Thoracic aorta (tissue), 2 donors: ENCODE measurements around the gene NCBP2. TPM values are rescaled to one million over a fixed set of nuclear protein-coding genes. Genes with fewer than 3 reads are reported as not detected.

Source experiments
- ATAC-seq: fragments of 150-250 bp; one replicate; pipeline ENCODE4 v1.8.0; 2017; ENCODE audit warnings: low read depth; ENCODE audit not compliant: insufficient number of reproducible peaks, low FRiP score
- DNase-seq: peaks from one replicate; pipeline ENCODE4 v3.0.0-alpha.2; 2020; ENCODE audit warnings: low spot score
- H3K27ac ChIP-seq, 2 donors: fragments of 200-600 bp; sonication (generic); 1 replicate in 1 of 2; 2 replicates in 1 of 2; pipeline ENCODE4 v1.5.1; 2016; ENCODE audit warnings: mild to moderate bottlenecking in 2 of 2, moderate library complexity in 2 of 2
- H3K27me3 ChIP-seq: fragments of 200-600 bp; sonication (generic); replicated peaks from 2 replicates; pipeline ENCODE4 v1.6.0; 2016; ENCODE audit warnings: mild to moderate bottlenecking; ENCODE audit not compliant: insufficient read depth
- H3K36me3 ChIP-seq: fragments of 200-600 bp; sonication (generic); one replicate; pipeline ENCODE4 v1.5.1; 2016
- H3K4me1 ChIP-seq, 2 donors: fragments of 200-600 bp; sonication (generic); 1 replicate in 1 of 2; 2 replicates in 1 of 2; pipeline versions ENCODE4 v1.5.1 to v1.6.0; 2016; ENCODE audit warnings: low read depth in 2 of 2, mild to moderate bottlenecking in 1 of 2; ENCODE audit not compliant: control insufficient read depth in 1 of 2
- H3K4me3 ChIP-seq: fragments of 200-600 bp; sonication (generic); 2 replicates; pipeline ENCODE4 v1.5.1; 2016; ENCODE audit warnings: mild to moderate bottlenecking
- H3K9me3 ChIP-seq: fragments of 200-600 bp; sonication (generic); 2 replicates; pipeline ENCODE4 v1.5.1; 2016
- CTCF ChIP-seq: fragments of 200-600 bp; sonication (generic); IDR thresholded peaks from one replicate; pipeline ENCODE4 v1.5.1; 2019; ENCODE audit warnings: antibody characterized with exemption
- total RNA-seq, 2 donors: library from RNA; depleted of rRNA; stranded (reverse); fragments of >200 nt; gene quantifications; one replicate each; pipeline versions ENCODE4 v1.1.0 to v1.2.3, GENCODE V29; 2016

NCBP2 gene
- total RNA-seq, 2 donors from 2014 or later: 26.5 to 44.1 TPM

DNA sequence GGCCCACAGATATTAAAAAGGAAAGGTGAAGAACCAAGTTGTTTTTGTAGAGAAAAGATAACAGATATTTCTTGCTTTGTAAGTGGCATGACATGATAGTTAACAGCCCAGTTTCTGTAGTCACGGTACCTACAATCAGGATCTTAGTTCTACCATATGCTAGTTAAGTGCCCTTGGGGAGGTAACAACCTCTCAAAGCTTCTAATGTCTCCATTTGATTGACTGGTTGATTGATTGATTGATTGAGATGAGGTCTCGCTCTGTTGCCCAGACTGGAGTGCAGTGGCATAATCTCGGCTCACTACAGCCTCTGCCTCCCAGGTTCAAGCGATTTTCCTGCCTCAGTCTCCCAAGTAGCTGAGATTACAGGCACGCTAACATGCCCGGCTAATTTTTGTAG lies 46.1 kb downstream of the NCBP2 start:
- Histone ChIP-seq H3K27me3 (no peaks in the 10 kb centered on the region), H3K9me3 (no peaks in the 10 kb centered on the region), H3K4me1 (peaks cover 0 to 5% of the 10 kb centered on the region in 2 donors), H3K4me3 (no peak overlapping the region), H3K27ac (no peak overlapping the region), H3K36me3 (peaks cover 3% of the 10 kb centered on the region)
- ATAC-seq: no peak
- DNase-seq: no peak
- TF ChIP-seq CTCF: no peak

GRCh38 chr3:196894557-196895295 lies 47.6 kb downstream of the NCBP2 start:
- no peak for TF ChIP-seq CTCF
- H3K9me3 ChIP-seq: no peaks in the 10 kb centered on the region
- no peaks in the 10 kb centered on the region for H3K27me3 ChIP-seq
- H3K4me1 ChIP-seq: peaks cover 0 to 5% of the 10 kb centered on the region in 2 donors
- H3K27ac ChIP-seq: no peak overlapping the region
- no peak overlapping the region for H3K4me3 ChIP-seq
- ATAC-seq: no peak
- no peaks in the 10 kb centered on the region for H3K36me3 ChIP-seq
- no peak for DNase-seq

GRCh38 chr3:196889844-196890708 lies 52.3 kb downstream of the NCBP2 start:
- peaks cover 0 to 8% of the 10 kb centered on the region in 2 donors for H3K4me1 ChIP-seq
- DNase-seq: no peak
- H3K27ac ChIP-seq: no peak overlapping the region
- no peak for TF ChIP-seq CTCF
- H3K27me3 ChIP-seq: no peaks in the 10 kb centered on the region
- no peaks in the 10 kb centered on the region for H3K9me3 ChIP-seq
- no peak overlapping the region for H3K4me3 ChIP-seq
- ATAC-seq: no peak
- peaks cover 13% of the 10 kb centered on the region for H3K36me3 ChIP-seq

- H3K36me3 ChIP-seq: peaks cover 13% of the 10 kb centered on the region
- no peak for ATAC-seq
- no peaks in the 10 kb centered on the region for H3K27me3 ChIP-seq
- no peak for TF ChIP-seq CTCF
- H3K9me3 ChIP-seq: no peaks in the 10 kb centered on the region
- DNase-seq: no peak
- H3K4me3 ChIP-seq: no peak overlapping the region
- no peak overlapping the region for H3K27ac ChIP-seq
- H3K4me1 ChIP-seq: peaks cover 0 to 3% of the 10 kb centered on the region in 2 donors
These were observed 56.2 kb downstream of the NCBP2 start for GRCh38 chr3:196886144-196886543.

Other genes with a start within 250 kb of the NCBP2 start
- gene CEP19, start 230.3 kb downstream of the NCBP2 start, total RNA-seq: 1 to 10 TPM in 1 of 2 donors, under 1 TPM in 1; 0.42 to 7.3 TPM
- gene PIGX, start 230.2 kb downstream of the NCBP2 start, total RNA-seq: 10 to 100 TPM; 19.3 to 23.4 TPM
- gene PAK2, start 202.7 kb downstream of the NCBP2 start, total RNA-seq: 10 to 100 TPM; 41.7 to 47.0 TPM
- 10 to 100 TPM; 29.4 to 77.6 TPM for gene SENP5, start 74.6 kb downstream of the NCBP2 start, total RNA-seq
- gene PIGZ, start 26.3 kb upstream of the NCBP2 start, total RNA-seq: 10 to 100 TPM; 11.0 to 17.4 TPM
- gene MELTF, start 87.3 kb upstream of the NCBP2 start, total RNA-seq: 1 to 10 TPM; 6.1 to 8.7 TPM